Measurements from ENCODE around the gene NRG4. TPM values are rescaled to one million over a fixed set of nuclear protein-coding genes. Genes with fewer than 3 reads are reported as not detected.

NRG4 gene
- total RNA-seq, 4 donors from 2014 or later, result 2.8 to 5.1 (median 3.5) TPM; not detected in 1

DNA sequence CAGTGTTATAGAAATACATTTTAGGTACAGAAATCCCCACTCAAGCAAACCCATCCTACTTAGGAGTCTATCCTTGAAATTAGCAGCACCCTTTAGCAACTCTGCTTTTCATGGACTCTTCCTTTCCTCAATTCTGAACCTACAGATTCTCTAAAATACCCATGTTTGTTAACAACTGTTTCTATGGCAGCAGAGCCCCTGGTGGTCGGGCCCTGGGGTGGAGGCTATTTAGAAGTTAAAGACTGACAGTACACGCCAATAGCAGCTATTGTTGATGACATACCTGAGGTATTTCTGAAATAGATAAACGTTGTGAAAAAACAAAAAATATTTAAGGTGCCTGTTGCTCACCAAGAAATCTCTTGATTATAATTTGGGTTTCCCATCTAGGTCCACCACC lies 23.4 kb upstream of the NRG4 start:
- Histone ChIP-seq H3K4me1 (no peaks in the 10 kb centered on the region), H3K36me3 (no peaks in the 10 kb centered on the region), H3K4me3 (no peak overlapping the region), H3K27me3 (no peaks in the 10 kb centered on the region), H3K9me3 (peaks cover 0 to 7% of the 10 kb centered on the region in 2 donors), H3K27ac (no peak overlapping the region)
- WGBS, 2 donors (ENCODE audit: low coverage in 1 of 2), result 55 to 64% methylated on average over 2 to 3 of the region's 3 CpGs
- no peak for DNase-seq
- in situ Hi-C loops (cut with MboI; ENCODE audit: low pct_ligation_motif_present in 1 of 4, low pct_unique_long_range_greater_than_20kb in 1 of 4, low sequenced_read_pairs in 3 of 4) (no loop called here), intact Hi-C loops (cut with DNase I; ENCODE audit: low total_unique reads) (no loop called here)
- no peak for TF ChIP-seq POLR2A (IDR thresholded peaks at IDR 0.05)
- no peak for TF ChIP-seq CTCF (IDR thresholded peaks at IDR 0.05)
- TF ChIP-seq POLR2AphosphoS5 (IDR thresholded peaks at IDR 0.05), result no peak
- TF ChIP-seq EP300 (IDR thresholded peaks at IDR 0.05; ENCODE audit: low read depth), result no peak

DNA sequence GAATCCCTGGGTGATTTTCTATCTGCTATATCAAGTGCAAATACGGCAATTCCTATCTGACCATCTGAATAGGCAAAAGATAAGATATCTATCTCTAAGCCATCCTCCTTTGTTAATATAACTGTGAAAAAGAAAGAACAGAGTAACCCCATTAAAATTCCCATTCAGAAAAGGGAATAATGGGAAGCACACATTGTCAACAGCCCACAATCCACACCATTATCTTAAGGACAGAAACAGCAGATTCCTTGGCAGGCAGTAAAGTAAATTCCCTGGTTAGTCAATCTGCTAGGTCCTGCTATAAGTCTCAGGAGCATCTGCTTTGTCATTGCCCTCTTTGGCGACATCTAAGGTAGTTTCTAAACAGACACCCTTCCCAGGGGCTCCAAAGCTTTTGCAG lies 21.9 kb upstream of the NRG4 start:
- no peaks in the 10 kb centered on the region for H3K9me3 ChIP-seq
- no peak for DNase-seq
- no peaks in the 10 kb centered on the region for H3K4me1 ChIP-seq
- H3K4me3 ChIP-seq, result no peak overlapping the region
- intact Hi-C loops (cut with DNase I; ENCODE audit: low total_unique reads) (no loop called here), in situ Hi-C loops (cut with MboI; ENCODE audit: low pct_ligation_motif_present in 1 of 4, low pct_unique_long_range_greater_than_20kb in 1 of 4, low sequenced_read_pairs in 3 of 4) (no loop called here)
- no peak for TF ChIP-seq EP300 (IDR thresholded peaks at IDR 0.05; ENCODE audit: low read depth)
- no peak for TF ChIP-seq CTCF (IDR thresholded peaks at IDR 0.05)
- TF ChIP-seq POLR2AphosphoS5 (IDR thresholded peaks at IDR 0.05), result no peak
- TF ChIP-seq POLR2A (IDR thresholded peaks at IDR 0.05), result no peak
- H3K27ac ChIP-seq, result no peak overlapping the region
- WGBS, 2 donors (ENCODE audit: low coverage in 1 of 2), result 81 to 83% methylated on average over 1 to 2 of the region's 2 CpGs
- H3K36me3 ChIP-seq, result no peaks in the 10 kb centered on the region
- H3K27me3 ChIP-seq, result no peaks in the 10 kb centered on the region

- no peak for DNase-seq
- no peak overlapping the region for H3K4me3 ChIP-seq
- H3K27me3 ChIP-seq, result no peaks in the 10 kb centered on the region
- H3K27ac ChIP-seq, result no peak overlapping the region
- intact Hi-C loops (cut with DNase I; ENCODE audit: low total_unique reads) (no loop called here), in situ Hi-C loops (cut with MboI; ENCODE audit: low pct_ligation_motif_present in 1 of 4, low pct_unique_long_range_greater_than_20kb in 1 of 4, low sequenced_read_pairs in 3 of 4) (no loop called here)
- H3K9me3 ChIP-seq, result no peaks in the 10 kb centered on the region
- no peak for TF ChIP-seq POLR2A (IDR thresholded peaks at IDR 0.05)
- no peak for TF ChIP-seq EP300 (IDR thresholded peaks at IDR 0.05; ENCODE audit: low read depth)
- no peak for TF ChIP-seq POLR2AphosphoS5 (IDR thresholded peaks at IDR 0.05)
- no peak for TF ChIP-seq CTCF (IDR thresholded peaks at IDR 0.05)
- H3K4me1 ChIP-seq, result no peaks in the 10 kb centered on the region
- H3K36me3 ChIP-seq, result no peaks in the 10 kb centered on the region
- 80 to 97% methylated on average over 1 of the region's 1 CpG for WGBS, 2 donors (ENCODE audit: low coverage in 1 of 2)
Measured at GRCh38 chr15:76033438-76033837, 21.2 kb upstream of the NRG4 start.

DNA sequence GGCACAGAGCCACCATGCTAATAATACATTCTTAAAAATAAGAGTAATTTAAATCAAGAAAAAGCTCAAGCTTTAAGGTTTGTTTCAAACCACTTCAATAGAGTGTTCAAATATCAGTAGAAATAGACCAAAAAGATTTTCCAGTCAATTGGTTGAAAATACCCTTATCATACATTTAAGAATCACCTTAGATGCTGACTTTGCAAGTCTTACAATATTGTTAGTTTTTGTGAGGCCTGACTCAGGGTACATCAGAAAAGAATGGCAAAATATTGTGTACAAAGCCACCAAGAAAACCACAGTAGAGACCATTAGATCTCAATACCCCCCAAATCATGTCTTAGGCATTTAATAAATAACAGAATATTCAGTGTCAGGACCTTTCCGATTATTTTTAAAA lies 19.8 kb upstream of the NRG4 start:
- in situ Hi-C loops (cut with MboI; ENCODE audit: low pct_ligation_motif_present in 1 of 4, low pct_unique_long_range_greater_than_20kb in 1 of 4, low sequenced_read_pairs in 3 of 4) (no loop called here), intact Hi-C loops (cut with DNase I; ENCODE audit: low total_unique reads) (no loop called here)
- H3K4me3 ChIP-seq, result no peak overlapping the region
- 79 to 84% methylated on average over 1 of the region's 1 CpG for WGBS, 2 donors (ENCODE audit: low coverage in 1 of 2)
- H3K4me1 ChIP-seq, result no peaks in the 10 kb centered on the region
- no peaks in the 10 kb centered on the region for H3K27me3 ChIP-seq
- H3K9me3 ChIP-seq, result no peaks in the 10 kb centered on the region
- no peak for TF ChIP-seq POLR2A (IDR thresholded peaks at IDR 0.05)
- no peak for TF ChIP-seq EP300 (IDR thresholded peaks at IDR 0.05; ENCODE audit: low read depth)
- TF ChIP-seq CTCF (IDR thresholded peaks at IDR 0.05), result no peak
- TF ChIP-seq POLR2AphosphoS5 (IDR thresholded peaks at IDR 0.05), result no peak
- no peak overlapping the region for H3K27ac ChIP-seq
- DNase-seq, result no peak
- H3K36me3 ChIP-seq, result no peaks in the 10 kb centered on the region

Data from transverse colon (tissue), 4 donors.